NCI-H2196 (cell line): Measurements from ENCODE around the gene CHMP4B.

Experiments used
- DNase-seq: peaks from one replicate; lab custom pipeline; 2025; ENCODE audit not compliant: unreplicated experiment; lab: John Stamatoyannopoulos, UW

CHMP4B gene

GRCh38 chr20:33837096-33837830, 26.1 kb downstream of the CHMP4B start:
- DNase-seq = no peak

DNA sequence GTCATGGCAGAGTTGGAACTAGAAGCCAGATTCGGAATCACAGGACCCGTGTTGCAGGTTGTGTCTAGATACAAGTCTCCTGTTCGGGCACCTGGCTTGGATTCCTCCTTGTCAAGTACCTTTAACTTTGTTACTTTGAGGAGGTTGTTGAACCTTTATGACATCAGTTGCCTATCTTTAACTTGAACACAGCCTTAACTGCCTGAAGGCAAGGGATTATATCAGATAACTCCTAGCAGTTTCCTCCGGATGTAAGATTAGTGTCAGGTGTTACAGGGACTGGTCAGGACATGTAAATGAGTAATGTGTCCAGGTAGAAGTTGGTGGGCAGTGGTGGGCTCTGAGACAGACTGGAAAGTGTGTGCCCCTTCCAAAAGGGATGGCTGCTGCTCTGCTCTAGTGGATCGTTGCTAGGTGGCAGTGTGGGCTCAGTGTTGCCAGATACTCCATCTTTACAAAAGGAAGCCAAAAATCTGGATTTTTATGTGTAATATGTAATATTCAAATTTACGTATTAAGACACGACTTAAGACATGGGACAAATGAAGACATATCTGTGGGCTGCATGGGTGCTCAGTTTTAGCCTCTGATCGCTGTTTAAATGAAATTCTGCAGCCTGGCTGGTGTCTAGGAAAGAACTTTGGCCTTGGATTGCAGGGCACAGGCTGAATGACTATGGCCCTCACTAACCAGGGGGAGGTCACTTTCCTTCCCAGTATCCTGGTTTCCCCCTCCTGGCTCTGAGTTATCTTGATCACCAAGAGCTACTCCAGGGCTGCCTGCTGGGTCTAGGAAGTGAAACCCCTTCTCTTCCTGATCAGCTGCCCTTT, 27.1 kb downstream of the CHMP4B start:
- DNase-seq = no peak

DNA sequence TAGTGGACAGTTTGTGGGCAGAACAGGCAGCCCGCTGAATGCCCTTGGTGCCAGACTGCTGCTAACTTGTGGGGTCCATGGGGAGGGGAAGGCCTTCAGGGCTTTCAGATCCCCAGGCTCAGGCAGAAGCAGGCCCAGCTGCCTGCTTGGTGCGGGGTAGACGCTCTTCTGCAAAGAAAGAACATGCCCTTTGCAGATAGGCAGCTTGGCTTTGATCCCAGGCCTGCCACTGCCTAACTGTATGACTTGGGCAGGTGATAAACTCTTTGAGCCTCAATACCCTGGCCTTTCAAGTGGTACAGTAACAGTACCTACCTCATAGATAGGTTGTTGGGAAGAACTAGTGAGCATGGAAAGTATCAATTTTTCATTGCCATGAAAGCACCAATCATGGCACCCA, 28.4 kb downstream of the CHMP4B start:
- DNase-seq = peak; percentile 51

GRCh38 chr20:33840160-33840559, 29.0 kb downstream of the CHMP4B start:
- DNase-seq = no peak

DNA sequence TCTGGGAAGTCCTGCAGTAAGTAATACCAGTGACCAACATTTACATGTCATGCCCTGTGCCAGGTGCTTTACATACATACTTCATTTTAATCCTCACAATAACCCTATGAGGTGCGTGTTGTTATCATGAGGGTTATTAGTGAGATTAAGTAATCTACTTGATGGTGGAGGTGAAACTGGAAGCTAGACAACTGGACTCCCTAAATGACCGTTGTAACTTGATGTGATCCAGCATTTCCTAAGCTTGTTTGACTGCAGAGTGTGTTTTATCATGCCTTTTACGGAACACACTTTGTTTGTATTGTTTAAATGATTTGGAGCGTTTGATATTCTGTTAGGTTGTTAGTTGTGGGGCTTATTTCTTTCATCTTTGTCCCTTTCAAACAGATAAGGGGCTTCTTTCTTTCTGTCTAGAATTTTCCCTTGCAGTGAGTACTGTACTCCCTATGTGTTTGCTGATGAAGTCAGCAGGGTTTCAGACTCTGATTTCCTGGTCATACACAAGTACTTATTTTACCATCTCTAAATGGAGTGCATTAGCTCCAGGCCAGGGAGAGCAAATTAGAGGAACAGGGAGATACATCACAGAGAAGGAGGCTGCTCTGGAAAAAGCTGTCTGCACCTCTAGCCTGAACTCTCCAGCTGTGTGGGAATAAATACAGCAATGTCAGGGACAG, 29.7 kb downstream of the CHMP4B start:
- peak; percentile 33 for DNase-seq

DNA sequence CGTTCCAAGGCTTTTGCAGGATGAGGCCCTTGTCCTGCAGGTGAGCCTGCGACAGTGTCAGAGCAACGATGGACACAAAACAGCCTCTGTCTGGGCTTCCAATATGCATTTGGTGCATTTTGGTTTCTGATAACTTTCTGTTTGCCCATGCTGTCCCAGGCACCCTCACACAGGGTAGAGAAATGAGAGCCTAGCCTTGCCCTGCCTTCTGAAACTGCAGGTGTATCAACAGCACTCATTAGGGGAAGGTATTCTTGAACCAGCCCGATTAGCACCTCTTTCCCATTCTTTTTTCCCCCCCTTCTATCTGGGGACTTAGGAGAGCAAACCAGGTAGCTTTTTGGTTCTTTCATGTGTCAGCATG, 30.3 kb downstream of the CHMP4B start:
- DNase-seq = no peak

GRCh38 chr20:33842346-33842745, 31.2 kb downstream of the CHMP4B start:
- DNase-seq = no peak

DNA sequence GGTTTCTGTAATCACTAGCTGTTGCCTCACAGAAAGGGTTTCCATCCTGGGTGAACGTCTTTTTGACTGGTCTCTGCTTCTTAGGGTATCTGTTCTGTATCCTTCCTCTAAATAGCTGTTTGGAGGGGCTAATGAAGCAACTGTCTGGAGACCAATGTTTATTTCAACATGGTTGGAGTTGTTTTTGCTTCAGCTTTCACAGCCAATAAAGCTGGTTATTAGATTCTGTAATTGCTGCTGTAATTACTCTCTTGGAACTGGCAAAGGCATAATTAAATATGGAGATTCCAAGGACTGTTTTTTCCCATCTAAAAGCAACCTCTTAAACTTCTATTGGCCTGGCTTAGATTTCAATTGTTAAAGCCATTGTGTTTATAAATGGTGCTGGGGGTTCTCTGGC, 31.9 kb downstream of the CHMP4B start:
- no peak for DNase-seq

DNA sequence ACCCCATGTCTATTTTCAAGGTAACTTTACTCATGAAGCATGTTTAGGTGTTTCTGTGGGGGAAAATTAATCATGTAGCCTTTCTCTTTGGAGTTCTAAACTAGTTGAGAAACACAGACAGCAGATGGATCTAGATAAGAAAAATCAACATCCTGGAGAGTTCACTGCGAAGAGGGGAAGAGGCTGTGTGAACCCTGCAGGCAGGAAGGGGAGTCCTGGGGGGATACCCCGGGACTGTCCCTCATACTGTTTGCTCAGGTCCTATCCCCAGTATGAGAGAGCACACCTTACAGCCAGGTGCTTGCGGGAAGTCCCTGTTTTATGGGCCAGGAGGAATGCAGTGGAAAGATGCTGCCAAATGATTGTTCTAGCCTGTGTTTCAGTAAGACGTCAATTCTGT, 32.7 kb downstream of the CHMP4B start:
- no peak for DNase-seq

GRCh38 chr20:33846291-33846935, 35.3 kb downstream of the CHMP4B start:
- DNase-seq = no peak

DNA sequence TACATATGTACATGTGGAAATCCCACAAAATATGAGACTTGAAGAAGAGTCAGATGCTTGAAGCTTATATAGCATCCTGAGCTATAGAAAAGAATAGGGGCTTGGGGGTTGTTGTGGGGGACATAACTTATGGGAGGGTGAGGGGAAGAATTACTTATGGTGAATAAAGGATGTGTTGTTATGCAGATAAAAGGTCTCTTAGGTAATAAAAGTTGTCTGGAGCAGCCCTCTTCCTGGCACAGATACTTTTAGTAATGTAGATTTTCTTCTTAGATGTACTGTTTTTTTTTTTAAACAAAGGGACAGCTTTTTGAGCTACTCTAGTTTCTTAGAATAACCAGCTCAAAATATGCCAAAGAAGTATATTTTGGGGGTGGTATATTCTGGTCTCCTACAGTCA, 35.9 kb downstream of the CHMP4B start:
- no peak for DNase-seq

DNA sequence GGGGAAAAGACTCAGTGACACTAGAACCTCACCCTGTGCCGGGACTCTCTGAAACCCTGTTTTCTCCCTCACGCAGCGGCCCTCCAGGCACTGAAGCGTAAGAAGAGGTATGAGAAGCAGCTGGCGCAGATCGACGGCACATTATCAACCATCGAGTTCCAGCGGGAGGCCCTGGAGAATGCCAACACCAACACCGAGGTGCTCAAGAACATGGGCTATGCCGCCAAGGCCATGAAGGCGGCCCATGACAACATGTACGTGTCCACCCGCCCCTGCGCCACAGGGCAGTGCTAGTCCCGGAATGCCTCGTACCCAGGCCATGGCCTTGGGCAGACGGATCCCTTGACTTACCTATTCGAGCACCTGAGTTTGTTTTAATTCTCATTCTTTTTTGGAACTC, 37.2 kb downstream of the CHMP4B start:
- DNase-seq = no peak

- DNase-seq = no peak
Observed at GRCh38 chr20:33850159-33850558, 39.0 kb downstream of the CHMP4B start.

GRCh38 chr20:33851842-33852466, 40.8 kb downstream of the CHMP4B start:
- DNase-seq = no peak

GRCh38 chr20:33852626-33853506, 41.7 kb downstream of the CHMP4B start:
- DNase-seq = no peak

DNA sequence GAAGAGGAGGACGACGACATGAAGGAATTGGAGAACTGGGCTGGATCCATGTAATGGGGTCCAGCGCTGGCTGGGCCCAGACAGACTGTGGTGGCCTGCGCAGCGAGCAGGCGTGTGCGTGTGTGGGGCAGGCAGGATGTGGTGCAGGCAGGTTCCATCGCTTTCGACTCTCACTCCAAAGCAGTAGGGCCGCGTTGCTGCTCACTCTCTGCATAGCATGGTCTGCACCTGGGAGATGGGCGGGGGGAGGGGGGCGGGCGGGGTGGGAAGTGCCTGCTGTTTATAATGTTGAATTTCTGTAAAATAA, 42.3 kb downstream of the CHMP4B start:
- no peak for DNase-seq

- no peak for DNase-seq
Observed at GRCh38 chr20:33857722-33858563, 46.8 kb downstream of the CHMP4B start.

- DNase-seq = no peak
Observed at GRCh38 chr20:33858666-33859065, 47.5 kb downstream of the CHMP4B start.

DNA sequence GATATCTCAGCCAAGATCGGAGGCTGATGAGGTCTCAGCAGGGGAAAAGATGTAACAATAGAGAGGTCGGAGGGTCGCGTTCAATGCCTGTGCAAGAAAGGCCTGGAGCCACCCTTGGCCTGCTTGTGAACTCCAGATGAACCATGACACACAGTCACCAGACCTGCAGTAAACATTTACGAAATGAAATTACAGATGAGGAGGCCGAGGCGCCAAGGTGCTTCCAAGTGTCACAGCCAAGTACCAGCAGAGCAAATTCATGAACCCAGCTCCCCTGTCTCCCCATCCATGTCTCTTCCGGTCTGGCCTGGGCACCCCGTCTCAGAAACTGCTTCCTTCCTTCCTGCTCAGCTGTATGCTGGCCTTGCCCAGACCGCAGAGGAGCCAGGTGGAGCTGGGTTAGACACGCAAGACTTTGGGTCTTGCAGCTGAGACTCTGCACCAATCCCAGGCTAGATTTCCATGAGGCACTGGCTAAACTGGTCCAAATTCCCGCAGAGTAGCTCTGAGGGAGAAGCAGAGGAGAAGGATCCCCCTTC, 48.1 kb downstream of the CHMP4B start:
- DNase-seq = no peak
